GM21717 (cell line): ENCODE measurements around the gene EYA4.

Source experiments
- ATAC-seq: cut with Tn5 transposase; IDR thresholded peaks from one replicate; pipeline ENCODE4 v1.9.1; 2021; ENCODE audit warnings: mild to moderate bottlenecking, moderate library complexity; ENCODE audit not compliant: unreplicated experiment

EYA4 gene

DNA sequence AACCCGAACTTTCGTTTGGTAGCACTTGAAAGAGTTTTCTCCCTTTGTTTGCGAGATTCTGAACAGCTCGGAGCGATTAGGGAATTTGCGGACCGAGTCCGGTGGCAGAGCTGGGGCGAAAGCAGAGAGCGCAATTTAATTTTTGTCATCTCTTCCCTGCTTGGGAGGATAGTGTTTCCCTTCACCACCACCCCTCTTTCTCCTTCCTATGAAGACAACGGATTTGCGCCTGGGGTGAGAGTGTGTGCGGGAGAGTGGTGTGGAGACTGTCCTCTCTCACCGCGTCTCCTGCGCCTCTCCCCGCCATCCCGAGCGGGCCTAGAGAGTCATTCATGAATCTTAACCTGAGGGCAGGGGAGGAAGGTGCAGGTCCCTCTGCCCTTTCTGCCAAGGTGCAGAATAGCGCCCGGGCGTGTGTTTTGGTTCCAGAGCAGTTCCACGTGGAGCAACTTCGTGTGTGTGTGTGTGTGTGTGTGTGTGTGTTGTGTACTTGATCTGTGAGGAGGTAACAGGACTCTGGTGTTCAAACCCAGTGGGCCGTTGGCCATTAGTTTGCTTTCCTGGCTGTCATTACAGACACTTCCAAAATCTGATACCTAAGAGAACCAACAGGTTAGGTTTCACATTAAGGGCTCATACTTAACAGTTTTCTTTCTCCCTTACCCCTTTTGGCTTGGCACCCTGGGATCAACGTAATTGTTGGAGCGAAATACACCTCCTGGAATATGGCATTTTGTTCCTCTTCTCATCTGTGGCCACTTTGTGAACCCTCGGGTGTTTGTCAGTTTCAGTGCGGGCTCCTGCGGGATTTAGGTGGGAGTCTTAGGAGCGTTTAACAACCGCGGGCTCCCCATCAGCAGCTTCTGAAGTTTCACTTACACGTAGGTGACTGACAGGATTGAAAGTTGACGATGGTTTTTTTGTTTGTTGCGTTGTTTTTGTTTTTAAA, 1.8 kb downstream of the EYA4 start:
- ATAC-seq = no peak

DNA sequence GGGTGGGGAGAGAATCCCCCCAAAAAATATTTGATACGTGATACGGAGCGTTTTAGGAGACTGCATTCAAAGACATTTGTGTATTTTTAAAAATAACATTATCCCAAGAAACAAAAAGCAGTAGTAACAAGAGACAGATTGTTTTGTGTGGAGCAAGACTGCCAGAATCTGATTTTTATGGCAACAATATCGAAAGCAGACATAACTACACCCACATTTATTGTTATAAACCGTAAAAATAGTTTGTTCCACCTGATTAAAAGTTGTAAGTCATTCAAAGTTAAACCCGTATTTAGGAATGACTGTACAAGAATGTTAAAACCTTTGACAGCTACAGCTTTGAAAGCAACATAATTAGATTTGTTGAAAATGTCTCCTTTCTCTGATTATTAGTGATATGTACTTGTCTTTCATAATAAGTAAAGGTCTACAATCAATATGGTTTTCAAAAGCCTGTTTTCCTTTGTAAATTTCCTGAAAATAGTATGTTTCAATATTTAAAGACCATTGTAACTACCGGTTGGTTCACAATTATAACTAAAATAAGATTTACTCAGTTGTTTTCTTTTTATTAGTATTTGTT, 2.7 kb downstream of the EYA4 start:
- no peak for ATAC-seq

DNA sequence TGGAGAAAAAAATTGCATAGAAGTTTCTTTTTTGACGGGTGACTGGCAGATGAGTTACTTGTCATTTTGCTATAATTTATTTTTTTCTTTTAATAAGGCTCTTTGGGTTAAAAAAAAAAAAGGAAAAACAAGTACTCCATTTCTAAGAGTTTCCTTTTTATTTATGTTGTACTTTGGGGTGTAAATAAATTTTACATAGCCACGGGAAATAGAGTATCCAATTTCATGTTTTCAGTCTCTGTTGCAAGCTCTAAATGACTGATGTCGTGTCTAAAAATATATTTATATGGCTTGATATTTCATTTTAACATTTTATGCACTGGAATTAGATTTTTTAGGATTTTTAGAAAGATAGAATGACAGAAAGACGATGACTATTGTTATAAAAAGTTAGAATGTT, 3.4 kb downstream of the EYA4 start:
- ATAC-seq = no peak

DNA sequence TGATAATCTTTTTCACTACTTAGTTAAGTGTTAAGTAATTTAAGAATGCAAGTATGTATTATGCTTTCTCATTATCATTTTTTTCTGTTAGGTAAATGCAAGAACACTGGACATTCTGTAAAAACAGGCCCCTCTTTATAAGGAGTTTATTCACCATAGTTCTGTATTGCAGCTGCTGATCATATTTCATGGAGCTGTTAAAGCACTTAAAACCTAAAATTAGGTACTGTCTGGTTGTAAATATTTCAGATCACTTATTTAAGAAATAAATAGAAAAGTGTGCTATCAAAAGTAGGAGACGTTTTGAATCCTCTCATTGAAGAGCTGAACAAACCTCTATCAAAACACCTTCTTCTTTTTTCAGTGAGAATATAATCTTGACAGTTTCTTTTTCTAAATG, 3.9 kb downstream of the EYA4 start:
- no peak for ATAC-seq

DNA sequence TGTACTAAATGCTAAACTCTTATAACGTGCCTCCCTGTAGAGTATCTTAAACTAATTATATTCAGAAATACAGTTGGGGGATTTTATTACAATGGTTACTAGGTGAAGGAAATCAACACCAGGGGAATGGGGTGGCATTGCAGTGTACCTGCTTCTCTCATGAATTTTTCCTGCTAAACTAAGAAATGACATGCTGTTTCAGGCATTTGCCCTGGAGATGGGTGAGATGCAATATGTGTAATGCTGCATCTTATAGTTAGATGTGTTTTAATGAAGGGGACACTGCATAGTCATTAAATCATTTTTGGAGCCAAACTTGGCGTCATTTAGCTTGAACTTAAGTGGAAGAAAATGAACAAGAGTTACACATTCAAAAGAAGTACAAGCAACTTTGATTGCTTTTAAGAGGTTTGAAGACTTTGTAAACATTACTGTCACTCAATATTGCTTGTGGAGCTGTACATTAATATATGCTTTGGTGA, 4.3 kb downstream of the EYA4 start:
- no peak for ATAC-seq

DNA sequence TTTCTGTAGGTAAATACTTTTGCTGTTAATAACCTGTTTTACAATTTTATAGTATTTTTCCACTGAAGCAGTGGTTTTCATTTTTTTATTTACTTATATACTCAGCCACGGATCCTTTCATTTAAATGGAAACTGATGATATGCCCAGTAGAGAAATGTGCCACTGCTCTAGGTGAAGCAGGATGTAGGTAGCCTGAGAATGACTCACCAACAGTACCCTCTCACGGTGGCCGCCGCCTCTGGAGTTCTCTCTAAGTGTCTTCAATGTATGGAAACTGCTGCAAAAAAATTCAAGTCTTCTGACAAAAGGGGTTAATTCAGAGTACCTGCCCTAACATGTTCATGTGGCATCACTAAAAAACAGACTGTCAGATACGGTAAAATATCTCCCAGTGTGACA, 6.4 kb downstream of the EYA4 start:
- ATAC-seq = no peak

DNA sequence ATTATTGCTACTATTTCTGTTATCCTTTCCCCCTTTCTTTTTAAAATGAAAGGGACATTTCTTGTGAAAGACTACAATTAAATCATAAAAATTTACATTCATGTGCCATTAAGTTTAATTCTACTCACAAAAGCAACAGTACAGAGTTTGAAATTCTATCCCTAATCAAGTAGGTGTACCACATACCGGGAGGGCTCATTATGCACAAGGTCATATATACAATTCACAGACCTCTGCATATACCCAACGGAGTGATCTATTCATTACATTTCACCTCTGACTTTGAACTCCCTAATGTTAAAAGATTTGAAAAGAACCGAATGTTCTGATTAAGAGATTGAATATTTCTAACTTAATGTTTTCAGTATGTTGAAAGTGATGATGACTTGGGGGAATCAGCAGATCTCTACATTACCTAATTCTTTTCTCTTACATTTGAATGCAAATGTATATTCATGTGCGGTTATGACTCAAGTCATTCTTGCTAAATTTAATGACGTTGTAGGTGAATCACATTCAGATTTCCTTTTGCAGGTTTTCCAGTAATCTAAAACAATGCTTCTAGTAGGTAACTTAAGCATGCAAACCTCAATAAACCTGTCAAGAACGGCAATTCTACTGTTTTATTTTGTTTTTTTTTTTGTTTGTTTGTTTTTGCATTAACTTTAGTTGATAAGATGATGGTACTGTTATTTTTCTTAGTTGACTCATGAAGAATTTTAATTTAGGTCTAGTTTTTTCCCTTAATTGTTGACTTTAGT, 7.3 kb downstream of the EYA4 start:
- no peak for ATAC-seq

DNA sequence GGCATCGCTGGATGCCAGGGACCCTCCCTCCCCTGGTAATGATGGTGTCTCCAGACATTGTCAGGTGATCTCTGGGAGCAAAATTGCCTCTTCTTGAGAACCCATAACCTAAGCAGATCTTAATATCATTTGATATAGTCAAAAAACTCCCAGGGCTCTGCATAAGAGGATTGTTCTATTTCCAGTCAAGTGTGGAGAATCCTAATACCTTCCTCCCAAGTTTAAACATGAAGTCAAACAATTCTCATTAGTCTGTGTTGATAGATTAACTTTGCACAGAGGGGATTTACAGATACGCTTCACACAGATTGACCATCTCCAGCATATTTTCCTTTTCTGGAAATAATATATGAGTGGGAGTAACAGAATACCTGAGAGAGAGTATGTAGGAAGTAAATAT, 10.5 kb downstream of the EYA4 start:
- ATAC-seq = no peak

DNA sequence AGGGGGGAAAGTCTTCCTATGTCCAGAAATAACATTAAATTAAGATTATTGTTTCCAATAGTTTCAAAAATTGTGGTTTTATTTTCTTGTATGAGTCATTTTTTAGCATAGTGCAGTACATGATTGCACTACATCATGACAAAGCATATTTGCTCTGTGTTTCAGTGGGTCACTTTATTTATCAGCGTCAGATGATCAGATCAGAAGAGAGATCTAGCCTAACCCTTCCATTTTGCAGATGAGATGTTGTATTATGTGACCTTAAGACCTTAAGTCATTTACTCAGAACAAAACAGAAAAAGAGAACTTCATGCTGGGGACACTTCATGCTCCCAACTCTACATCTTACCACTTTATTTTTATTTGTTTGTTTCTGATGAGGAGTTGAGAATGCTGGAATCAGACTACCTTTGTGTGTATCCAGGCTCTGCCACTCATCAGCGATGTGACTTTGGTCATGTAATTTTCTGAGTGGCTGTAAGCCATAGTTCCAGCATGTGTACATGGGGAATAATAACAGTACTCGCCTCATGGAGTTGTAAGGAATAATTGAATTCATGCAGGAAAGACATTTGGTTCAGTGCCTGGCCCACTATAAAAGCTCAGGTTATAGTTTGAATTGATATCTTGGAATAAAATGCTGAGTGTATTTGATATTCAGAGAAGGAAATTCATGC, 13.5 kb downstream of the EYA4 start:
- no peak for ATAC-seq

DNA sequence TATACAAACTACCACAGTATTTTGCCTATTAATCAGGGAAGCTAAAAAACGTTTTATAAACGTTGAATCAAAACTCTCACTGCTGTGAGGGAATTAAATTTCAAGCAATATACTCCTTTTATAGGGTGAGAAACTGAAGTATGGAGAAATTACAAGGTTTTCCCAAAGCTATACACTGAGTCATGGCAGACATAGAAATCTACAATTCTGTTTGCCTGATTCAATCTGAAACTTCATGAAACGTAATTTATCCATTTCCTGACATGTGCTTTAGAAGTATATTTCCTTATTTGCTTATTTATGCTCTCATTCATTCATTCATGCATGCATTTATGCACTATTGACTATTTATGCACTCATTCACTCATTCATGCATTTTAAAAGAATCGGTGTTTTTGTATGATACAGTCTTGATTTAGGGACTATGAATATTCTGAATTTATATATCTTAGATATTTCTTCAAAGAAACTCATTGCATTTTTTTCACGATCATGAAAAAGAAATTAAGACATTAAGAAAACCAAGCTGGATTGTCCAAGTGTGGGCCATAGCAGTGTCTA, 16.5 kb downstream of the EYA4 start:
- no peak for ATAC-seq

DNA sequence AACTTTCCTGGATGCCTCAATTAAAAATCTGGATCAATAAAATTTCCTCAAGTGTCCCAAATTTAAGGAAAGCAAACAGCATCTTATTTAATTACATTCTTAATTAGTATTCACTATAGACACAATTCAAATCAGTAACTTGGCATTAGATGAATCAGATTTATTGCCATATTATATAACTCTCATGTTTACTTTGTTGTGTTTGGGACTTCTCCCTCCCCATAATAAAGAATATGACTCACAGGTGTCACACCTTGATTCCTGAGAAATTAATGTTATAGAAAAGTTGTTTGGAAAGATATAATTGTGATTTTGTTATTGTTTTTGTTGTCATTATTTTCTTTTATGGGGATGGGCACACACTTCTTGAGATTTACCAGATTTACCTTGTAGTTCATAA, 18.4 kb downstream of the EYA4 start:
- ATAC-seq = no peak

DNA sequence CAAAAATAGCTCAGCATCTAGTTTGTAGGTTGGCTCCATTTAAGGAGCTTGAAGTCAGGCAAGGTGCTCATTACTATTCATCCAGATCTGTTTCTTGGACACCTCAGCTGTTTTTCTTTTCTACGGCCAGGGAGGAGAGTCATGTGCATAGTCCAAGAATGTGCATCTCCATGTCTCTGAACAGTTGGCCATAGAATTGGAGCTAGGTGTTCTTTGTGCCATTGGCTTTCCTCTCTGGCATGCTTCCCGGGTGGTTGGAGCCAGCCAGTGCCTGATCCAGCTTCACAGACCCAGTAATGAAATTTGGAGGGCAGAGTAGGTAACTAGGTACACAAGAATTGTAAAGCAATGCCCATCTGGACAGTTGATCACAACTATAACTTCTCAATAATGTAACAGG, 21.6 kb downstream of the EYA4 start:
- ATAC-seq = no peak

DNA sequence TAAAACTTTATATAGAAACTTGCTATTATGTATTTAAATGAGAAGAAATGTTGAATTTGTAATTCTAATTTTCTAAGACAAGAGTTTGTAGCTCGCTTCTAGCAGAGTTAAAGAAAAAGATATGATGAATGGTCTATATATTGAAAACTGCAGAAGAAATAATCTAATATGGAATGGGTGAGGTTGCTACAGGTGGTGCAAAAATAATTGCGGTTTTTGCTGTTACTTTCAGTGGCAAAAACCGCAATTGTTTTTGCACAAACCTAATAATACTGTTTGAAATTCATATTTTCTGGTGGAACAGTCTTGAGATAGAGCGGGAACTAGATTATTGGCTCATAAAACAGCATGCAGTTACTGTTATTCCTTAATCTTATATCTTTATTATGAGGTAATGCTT, 23.9 kb downstream of the EYA4 start:
- no peak for ATAC-seq

DNA sequence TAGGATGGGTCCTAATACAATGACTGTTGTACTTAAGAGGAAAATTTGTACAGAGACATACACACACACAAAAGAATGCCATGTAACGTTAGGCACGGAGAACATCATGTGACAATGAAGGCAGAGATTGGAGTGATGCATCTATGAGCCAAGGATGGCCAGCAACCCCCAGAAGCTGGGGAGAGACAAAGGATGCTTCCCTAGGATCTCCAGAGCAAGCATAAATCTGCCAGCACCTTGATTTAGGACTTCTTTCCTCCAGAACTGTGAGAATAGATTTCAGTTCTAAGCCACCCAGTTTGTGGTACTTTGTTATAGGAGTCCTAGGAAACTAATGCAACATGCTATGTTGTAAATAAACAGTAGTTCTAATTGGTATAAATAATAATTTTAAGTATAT, 25.0 kb downstream of the EYA4 start:
- no peak for ATAC-seq

DNA sequence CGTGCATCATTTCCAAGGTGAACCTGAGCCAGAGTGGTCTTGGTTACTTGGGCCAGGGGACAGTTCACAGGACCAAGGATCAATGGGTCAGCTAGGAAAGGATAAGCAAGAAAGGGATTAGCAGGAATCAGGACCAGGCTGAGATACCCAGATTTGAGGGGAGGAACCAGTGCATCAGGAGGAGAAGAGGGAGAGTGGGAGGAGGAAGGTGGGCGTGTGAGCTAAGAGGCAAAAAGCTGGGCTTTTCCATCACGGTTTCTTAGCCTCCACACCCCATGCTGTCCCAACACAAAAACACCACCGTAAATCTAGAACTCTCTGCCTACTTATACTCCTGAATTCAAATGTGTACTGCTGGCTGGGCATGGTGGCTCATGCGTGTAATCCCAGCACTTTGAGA, 27.5 kb downstream of the EYA4 start:
- no peak for ATAC-seq

DNA sequence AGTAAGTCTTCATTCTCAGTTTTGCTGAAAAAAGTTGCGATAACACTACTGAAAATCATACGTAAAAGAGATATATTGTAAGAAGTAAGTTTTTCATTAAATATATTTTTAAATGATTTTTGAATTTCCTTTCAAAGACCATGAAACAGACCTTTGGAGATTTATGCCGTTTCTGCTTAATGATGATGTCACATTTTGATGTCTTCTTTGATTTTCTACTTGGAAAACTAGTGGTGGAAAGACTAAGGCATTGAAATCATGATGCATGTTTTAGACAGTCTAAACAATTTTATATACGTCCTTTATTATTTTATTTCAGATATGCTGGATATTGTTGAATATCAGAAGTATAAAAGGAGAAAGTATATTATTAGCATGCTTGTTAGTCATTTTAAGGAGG, 33.7 kb downstream of the EYA4 start:
- ATAC-seq = no peak

DNA sequence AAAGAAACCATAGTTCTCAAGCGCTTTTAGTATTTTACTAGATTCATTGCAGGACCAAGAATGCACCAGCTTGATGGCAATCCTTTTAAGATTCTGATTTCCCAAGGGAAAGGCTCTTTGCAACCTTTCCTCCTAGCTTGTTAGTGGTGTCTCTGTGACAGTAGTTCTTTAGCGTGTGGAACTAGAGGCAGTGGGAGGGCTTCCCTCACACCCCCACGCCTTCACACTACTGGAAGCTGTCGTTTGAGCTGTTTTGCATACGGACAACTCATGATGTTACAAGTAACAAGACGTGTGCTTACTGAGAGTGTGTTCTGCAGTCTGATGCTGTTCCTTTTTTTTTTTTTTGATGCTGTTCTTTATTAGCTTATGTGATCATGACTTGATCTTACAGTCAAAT, 34.1 kb downstream of the EYA4 start:
- ATAC-seq = no peak

DNA sequence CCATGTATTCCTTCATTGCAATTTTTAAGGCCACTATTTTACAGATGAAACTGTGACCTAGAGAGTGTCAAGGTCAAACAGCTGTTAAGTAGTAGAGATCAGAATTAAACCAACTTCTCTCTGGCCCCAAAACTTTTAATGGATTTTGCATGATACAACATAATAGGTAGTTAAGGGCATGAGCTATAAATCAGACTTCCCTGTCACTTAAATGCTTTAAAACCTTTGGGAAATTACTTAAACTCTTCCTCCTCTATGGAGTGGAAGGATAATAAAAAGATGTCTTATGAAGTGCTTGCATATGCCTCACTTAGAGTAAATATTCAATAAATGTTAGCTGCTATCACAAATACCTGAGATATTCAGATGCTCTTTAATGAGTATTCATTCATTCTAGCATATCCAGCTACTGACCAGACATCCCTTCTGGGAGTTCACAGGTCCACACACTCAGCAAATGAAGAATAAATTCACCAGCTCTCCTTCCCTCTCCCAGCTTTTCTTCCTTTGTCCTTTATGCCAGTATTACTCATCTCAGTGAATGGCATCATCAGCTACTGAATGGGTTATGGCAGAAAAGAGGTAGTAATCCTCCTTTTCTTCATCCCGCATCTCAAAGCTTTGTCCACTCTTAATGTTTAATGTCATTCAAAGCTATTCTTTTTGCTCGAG, 36.2 kb downstream of the EYA4 start:
- ATAC-seq = no peak

DNA sequence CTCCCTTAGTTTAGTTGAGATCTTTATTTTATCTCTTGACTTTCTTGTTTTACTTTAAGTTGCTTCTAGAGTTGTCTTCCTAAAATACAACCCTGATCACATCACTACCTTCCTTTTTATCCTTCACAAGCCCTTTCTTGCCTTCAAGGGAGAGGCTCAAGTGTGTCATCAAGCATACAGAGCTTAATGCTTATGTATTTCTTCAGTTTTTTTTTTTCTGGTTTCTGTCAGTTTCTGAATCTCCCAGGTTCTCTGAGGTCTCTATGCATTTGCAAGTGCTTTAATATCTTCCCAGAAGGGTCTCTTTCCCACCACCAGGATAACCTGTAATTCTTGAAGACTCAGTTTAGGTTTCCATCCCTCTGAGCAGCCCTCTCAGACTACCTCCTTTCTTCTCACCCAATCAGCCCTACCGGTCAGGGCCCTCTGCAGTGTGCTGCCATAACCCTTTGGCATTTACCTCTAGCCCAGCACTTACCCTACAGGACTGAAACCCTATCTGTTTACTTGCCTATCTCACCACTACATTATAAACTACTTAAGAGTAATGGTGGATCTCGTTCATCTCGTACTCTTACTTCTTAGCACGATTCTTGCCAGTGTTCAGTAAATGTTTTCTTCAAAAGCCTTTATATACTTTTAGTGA, 36.9 kb downstream of the EYA4 start:
- no peak for ATAC-seq

DNA sequence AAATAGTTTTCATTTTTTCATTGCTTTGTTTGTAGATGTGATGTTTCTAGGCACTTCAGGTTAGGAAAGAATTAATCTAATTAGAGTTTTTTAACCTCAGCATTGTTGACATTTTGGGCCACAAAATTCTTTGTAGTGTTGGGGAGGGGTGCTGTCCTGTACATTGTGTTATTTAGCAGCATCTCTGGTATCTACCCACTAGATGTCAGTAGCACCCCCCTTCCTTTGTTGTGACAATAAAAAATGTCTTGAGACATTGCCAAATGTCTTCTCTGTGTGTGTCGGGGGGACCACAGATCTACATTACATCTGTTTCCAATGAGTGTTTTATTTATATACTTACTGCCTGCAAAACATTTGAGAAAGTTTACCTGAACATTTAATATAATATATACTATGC, 45.6 kb downstream of the EYA4 start:
- ATAC-seq = no peak
